Ecto neural progenitor cell (in vitro differentiated cells): Measurements from ENCODE around the gene ERG28.
"Not testable (repeated sequence)": the region's sequence is repeated elsewhere in the genome, so short reads cannot be mapped to it uniquely, and the experiment has no call there.

Experiments used
- DNase-seq: peaks from one replicate; pipeline ENCODE4 v3.0.0-alpha.2; 2018; ENCODE audit warnings: low spot score

Gene ERG28

GRCh38 chr14:75625034-75625433 lies 35.6 kb downstream of the ERG28 start:
- no peak for DNase-seq

GRCh38 chr14:75619548-75619947 lies 41.1 kb downstream of the ERG28 start:
- DNase-seq: no peak

- no peak for DNase-seq
These were observed 45.5 kb downstream of the ERG28 start for GRCh38 chr14:75615200-75615599.

- DNase-seq: no peak
These were observed 46.5 kb downstream of the ERG28 start for GRCh38 chr14:75614179-75614578.

- no peak for DNase-seq
These were observed 48.5 kb downstream of the ERG28 start for GRCh38 chr14:75612157-75612556.

GRCh38 chr14:75610834-75611233 lies 49.8 kb downstream of the ERG28 start:
- DNase-seq: no peak

- DNase-seq: no peak
These were observed 50.8 kb downstream of the ERG28 start for GRCh38 chr14:75609606-75610475.

- no peak for DNase-seq
These were observed 51.6 kb downstream of the ERG28 start for GRCh38 chr14:75609116-75609515.

- DNase-seq: no peak
These were observed 52.6 kb downstream of the ERG28 start for GRCh38 chr14:75607842-75608640.

GRCh38 chr14:75607044-75607443 lies 53.6 kb downstream of the ERG28 start:
- DNase-seq: no peak

- DNase-seq: no peak
These were observed 54.8 kb downstream of the ERG28 start for GRCh38 chr14:75605916-75606315.

GRCh38 chr14:75604979-75605851 lies 55.5 kb downstream of the ERG28 start:
- DNase-seq: no peak

- DNase-seq: no peak
These were observed 58.2 kb downstream of the ERG28 start for GRCh38 chr14:75602503-75602902.

GRCh38 chr14:75601061-75601460 lies 59.6 kb downstream of the ERG28 start:
- not testable (repeated sequence) for DNase-seq

GRCh38 chr14:75600100-75600499 lies 60.6 kb downstream of the ERG28 start:
- DNase-seq: not testable (repeated sequence)
